ENCODE measurements around the gene PDE6B. TPM values are rescaled to one million over a fixed set of nuclear protein-coding genes. Genes with fewer than 3 reads are reported as not detected.

Gene PDE6B
- total and polyA plus RNA-seq, 2 of the 13 experiments (the other 11 are each of a cell fraction or from before 2014, with no cell fraction given), result 0.38 to 0.40 TPM

DNA sequence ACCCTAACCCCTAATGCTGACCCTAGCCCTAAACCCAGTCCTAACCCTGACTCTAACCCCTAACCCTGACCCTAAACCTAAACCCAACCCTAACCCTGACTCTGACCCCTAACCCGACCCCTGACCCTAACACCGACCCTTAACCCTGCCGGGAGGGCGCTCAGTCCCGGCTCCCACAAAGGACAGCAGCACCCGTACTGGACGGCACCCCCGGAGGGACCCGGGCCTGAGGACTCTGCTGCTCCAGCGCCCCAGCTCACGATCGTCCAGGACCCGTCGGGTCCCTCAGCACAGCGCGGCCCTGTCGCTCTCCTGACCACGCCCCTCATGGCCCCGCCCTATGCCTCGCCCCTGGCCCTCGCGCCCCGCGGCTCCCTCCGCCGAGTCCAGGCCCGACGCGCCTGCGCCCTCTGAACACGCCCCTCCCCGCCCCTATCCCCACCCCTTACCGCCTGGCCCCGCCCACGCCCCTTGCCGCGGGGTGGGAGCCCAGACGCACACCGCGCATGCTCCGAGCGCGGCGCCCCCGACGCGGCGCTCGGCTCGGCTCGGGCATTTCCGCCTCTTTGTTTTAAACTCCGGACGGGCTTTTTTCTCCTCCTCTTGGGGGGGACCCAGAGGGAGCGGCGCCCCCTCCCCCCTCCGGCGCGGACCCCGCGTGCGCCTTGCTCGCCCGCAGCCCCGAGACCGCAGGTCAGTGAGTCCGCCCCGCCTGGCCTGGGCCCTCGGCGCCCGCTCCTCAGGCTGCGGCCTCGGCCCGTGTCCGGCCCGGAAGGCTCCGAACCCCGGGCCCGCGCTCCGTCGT lies 80.1 kb downstream of the PDE6B start, which contains the start of gene PCGF3 (continued):
- TF ChIP-seq ZNF616 (CRISPR knock-in tag; IDR thresholded peaks at IDR 0.05; ENCODE audit: low read depth) (peak; percentile 64; the same call in 1 of the 2 replicates), ZNF234 (CRISPR knock-in tag; conservative IDR thresholded peaks at IDR 0.05) (no peak), THAP11 (CRISPR knock-in tag; IDR thresholded peaks at IDR 0.05) (no peak), ZNF558 (CRISPR knock-in tag; IDR thresholded peaks at IDR 0.05; ENCODE audit: borderline replicate concordance) (peak; percentile 47; the same call in 1 of the 2 replicates), ZNF615 (CRISPR knock-in tag; IDR thresholded peaks at IDR 0.05; ENCODE audit: borderline replicate concordance) (no peak), ISL2 (CRISPR knock-in tag; IDR thresholded peaks at IDR 0.05) (no peak), ZNF563 (CRISPR knock-in tag; IDR thresholded peaks at IDR 0.05) (no peak; the same call in 1 of the 2 replicates), MED13 (CRISPR knock-in tag; IDR thresholded peaks at IDR 0.05) (no peak), SP5 (CRISPR knock-in tag; IDR thresholded peaks at IDR 0.05; ENCODE audit: borderline replicate concordance, low read depth) (peak; percentile 52; the same call in 1 of the 2 replicates), ZNF7 (CRISPR knock-in tag; IDR thresholded peaks at IDR 0.05) (no peak), HOXA7 (CRISPR knock-in tag; IDR thresholded peaks at IDR 0.05) (no peak), GZF1 (CRISPR knock-in tag; IDR thresholded peaks at IDR 0.05) (no peak), NFATC3 (CRISPR knock-in tag; IDR thresholded peaks at IDR 0.05) (no peak), ZNF670 (CRISPR knock-in tag; IDR thresholded peaks at IDR 0.05; ENCODE audit: borderline replicate concordance) (peak; percentile 29; the same call in 1 of the 2 replicates), ZNF124 (CRISPR knock-in tag; IDR thresholded peaks at IDR 0.05) (no peak), ZNF546 (CRISPR knock-in tag; conservative IDR thresholded peaks at IDR 0.05) (no peak; the same call in 1 of the 2 replicates), TCF7 (IDR thresholded peaks at IDR 0.05; ENCODE audit: low read depth) (no peak), JUND (CRISPR knock-in tag; IDR thresholded peaks at IDR 0.05) (no peak), ZNF337 (CRISPR knock-in tag; IDR thresholded peaks at IDR 0.05; ENCODE audit: borderline replicate concordance, low read depth) (no peak), ZSCAN12 (CRISPR knock-in tag; IDR thresholded peaks at IDR 0.05) (no peak), RARG (CRISPR knock-in tag; IDR thresholded peaks at IDR 0.05; ENCODE audit: low read depth) (no peak), ZNF468 (CRISPR knock-in tag; IDR thresholded peaks at IDR 0.05) (no peak)
- TF ChIP-seq, protein P1, sequence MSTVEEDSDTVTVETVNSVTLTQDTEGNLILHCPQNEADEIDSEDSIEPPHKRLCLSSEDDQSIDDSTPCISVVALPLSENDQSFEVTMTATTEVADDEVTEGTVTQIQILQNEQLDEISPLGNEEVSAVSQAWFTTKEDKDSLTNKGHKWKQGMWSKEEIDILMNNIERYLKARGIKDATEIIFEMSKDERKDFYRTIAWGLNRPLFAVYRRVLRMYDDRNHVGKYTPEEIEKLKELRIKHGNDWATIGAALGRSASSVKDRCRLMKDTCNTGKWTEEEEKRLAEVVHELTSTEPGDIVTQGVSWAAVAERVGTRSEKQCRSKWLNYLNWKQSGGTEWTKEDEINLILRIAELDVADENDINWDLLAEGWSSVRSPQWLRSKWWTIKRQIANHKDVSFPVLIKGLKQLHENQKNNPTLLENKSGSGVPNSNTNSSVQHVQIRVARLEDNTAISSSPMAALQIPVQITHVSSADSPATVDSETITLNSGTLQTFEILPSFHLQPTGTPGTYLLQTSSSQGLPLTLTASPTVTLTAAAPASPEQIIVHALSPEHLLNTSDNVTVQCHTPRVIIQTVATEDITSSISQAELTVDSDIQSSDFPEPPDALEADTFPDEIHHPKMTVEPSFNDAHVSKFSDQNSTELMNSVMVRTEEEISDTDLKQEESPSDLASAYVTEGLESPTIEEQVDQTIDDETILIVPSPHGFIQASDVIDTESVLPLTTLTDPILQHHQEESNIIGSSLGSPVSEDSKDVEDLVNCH (CRISPR knock-in tag; IDR thresholded peaks at IDR 0.05), result no peak
- TF ChIP-seq, protein P2, sequence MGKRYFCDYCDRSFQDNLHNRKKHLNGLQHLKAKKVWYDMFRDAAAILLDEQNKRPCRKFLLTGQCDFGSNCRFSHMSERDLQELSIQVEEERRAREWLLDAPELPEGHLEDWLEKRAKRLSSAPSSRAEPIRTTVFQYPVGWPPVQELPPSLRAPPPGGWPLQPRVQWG (CRISPR knock-in tag; IDR thresholded peaks at IDR 0.05; ENCODE audit: borderline replicate concordance, low read depth), result no peak
- TF ChIP-seq, protein P3, sequence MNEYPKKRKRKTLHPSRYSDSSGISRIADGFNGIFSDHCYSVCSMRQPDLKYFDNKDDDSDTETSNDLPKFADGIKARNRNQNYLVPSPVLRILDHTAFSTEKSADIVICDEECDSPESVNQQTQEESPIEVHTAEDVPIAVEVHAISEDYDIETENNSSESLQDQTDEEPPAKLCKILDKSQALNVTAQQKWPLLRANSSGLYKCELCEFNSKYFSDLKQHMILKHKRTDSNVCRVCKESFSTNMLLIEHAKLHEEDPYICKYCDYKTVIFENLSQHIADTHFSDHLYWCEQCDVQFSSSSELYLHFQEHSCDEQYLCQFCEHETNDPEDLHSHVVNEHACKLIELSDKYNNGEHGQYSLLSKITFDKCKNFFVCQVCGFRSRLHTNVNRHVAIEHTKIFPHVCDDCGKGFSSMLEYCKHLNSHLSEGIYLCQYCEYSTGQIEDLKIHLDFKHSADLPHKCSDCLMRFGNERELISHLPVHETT (CRISPR knock-in tag; conservative IDR thresholded peaks at IDR 0.05), result no peak
